Activated CD4-positive, alpha-beta T cell treated with anti-CD3 and anti-CD28 coated beads, Interleukin-2, amount 50 U/mL, for 16 hours (primary cell): Measurements from ENCODE around the gene CYB561.

Experiments used
- DNase-seq: peaks from one replicate; pipeline ENCODE4 v3.0.0-alpha.2; 2020

CYB561 gene, protein sequence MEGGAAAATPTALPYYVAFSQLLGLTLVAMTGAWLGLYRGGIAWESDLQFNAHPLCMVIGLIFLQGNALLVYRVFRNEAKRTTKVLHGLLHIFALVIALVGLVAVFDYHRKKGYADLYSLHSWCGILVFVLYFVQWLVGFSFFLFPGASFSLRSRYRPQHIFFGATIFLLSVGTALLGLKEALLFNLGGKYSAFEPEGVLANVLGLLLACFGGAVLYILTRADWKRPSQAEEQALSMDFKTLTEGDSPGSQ

DNA sequence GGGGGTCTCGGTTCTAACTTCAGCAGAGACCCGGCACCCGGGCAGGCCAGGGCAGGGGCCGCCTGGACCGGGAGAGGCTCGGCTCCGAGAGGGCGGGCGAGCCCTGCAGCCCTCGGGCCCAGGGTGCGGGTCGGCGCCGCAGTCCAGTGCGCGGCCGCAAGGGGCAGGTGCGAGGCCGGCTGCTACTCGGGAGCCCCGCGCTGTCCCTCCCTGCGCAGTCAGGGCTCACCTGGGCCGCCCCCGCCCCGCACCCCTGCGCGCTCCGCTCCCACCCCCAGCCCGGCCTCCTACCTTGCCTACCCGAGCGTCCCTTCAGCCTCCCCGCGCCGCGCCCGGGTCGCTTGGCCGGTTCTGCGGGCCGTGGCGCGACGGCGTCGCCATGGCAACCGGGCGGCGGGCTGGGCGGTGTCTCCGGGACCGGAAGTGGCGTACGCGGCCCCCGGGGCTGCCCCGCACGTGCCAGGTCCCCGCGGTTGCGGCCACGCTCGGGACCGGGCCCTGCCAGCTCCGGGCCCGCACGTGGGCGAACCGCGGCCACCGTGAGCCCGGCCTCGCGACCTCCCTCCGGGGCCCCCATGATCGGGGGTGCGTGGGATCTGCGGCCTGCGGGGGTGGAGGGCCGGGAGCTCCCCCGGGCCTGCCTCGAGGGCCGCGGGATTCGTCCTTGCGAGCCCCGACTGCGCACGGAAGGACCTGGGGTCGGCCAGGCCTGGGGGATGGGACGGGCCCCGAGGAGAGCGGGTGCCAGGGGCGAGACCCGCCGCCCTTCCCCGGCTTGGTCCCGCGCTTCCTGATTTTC lies at the start of gene CYB561:
TSS of gene CYB561 (minus strand) at position 353 of the 799 bp plus-strand sequence. CDS start 8,759 bp downstream, outside the sequence.
- peak; percentile 59 for DNase-seq

DNA sequence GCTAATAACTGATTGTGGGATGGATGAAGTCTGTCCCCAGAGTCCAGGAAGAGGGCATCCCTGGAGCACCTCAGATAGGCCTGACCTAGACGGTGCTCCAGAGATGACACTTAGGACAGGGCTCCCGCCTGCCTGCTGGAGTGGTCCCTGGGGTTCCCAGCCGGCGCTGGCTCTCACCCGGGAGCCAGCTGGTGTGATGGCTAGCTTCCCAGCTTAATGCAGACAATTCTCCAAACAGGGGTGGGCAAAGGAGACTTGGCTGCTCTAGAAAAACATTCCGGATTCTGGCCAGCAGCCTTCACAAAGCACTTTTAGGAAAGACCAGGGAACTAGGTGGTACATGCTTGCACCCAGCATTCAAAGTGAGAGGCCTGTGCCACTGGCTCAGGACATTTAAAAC lies 49.4 kb upstream of the CYB561 start:
- no peak for DNase-seq

DNA sequence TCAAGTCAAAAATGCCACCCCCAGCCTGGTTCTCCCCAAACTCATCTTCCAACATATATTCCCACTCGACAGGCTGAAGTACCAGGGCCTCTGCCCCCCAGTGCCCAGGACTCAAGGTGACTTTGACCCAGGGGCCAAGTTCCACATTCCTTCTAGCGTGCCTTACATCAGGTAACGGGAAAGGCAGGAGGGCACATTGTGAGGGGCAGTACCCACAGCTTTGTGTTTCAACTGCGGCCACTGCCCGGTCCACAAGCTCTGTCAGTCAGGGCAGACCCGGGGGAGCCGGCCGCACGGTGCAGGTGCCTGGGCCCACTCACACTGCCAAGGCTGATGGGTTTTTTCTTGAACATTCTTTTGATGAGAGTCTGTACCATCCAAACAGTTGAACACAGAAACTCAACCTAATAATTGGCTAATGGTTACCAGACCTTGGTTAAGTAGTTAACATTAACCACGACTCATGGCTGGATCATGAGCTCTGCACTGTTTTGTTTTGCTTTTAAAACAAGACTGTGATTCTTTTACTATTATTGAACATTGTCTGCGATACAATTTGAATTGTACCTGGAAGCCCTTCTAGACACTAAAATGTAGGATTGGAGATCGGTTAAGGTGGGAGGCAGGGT lies 48.3 kb upstream of the CYB561 start:
- no peak for DNase-seq

DNA sequence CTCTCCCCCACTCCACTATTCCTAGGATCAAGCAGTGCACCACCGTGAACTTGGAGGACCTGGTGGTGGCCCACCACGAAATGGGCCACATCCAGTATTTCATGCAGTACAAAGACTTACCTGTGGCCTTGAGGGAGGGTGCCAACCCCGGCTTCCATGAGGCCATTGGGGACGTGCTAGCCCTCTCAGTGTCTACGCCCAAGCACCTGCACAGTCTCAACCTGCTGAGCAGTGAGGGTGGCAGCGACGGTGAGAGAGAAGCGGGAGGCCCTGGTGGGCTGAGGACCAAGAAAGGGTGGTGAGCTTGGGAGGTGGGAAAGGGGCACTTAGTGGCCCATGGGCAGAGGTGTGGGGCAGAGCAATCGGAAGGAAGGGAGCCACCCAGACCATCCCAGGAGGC lies 47.3 kb upstream of the CYB561 start:
- no peak for DNase-seq

DNA sequence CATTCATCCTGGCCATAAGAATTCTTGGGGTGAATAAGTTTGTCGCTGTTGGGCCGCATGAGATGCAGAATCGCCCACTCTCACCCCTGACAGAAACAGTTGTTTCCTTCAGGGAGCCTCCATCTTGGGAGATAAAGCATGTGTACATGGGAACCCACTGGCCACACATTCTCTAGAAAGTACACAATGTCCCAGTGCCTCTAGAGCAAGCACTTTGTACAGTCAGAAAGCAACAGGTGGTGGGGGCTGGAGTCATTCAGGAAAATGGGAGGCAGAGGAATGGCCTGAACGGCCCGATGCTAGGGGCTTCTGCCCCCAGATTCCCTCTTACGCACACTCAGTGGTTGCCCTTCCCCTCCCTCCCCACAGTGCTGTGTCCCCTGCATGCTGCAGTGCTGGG lies 46.8 kb upstream of the CYB561 start:
- no peak for DNase-seq

DNA sequence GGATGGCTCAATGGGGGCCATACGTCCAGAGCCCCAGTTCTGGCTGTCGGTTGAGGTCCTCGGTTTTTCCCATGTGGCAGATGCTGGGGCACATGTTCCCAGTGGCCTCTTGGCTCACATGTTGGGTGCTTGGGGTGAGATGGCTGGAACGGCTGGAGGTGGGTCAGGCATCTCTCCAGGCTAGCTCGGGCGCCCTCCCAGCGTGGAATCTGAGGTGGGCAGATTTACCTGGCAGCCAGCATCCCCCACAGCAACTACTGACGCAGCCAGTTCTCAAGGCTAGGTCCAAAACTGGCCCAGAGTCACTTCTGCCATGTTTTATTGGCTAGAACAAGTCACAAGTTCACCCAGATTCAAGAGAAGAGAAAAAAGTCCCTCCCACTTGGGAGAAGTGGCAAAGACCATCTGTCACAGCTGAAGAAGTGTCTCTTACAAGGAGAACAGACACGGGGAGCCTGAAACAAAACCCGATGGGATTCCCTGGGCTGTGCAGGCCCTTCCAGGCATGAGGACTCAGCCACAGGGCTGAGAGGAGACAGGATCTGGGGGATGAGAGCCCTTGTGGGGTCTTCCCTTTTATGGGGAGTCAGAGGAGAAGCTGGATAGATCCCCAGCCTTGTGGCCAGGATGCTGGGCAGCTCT lies 46.0 kb upstream of the CYB561 start:
- no peak for DNase-seq

DNA sequence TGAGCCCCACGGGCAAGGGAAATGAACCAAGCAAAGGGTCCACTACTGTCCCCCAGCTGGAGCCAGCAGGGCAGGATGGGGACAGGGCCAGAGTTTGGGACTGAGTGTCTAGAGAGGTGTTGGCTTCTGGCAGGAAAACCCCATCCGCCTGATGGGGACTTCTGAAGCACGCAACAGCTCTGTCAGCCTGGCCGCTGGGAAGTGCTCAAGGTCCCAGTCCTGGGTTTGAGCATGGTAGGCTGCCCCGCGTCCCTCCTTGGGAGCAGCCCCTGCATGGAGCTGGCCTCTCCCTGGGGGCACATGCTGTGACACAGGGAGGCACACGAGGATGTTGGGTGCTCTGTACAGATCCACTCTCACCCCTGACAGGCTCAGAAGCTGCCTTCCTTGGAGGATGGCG lies 45.3 kb upstream of the CYB561 start:
- no peak for DNase-seq

DNA sequence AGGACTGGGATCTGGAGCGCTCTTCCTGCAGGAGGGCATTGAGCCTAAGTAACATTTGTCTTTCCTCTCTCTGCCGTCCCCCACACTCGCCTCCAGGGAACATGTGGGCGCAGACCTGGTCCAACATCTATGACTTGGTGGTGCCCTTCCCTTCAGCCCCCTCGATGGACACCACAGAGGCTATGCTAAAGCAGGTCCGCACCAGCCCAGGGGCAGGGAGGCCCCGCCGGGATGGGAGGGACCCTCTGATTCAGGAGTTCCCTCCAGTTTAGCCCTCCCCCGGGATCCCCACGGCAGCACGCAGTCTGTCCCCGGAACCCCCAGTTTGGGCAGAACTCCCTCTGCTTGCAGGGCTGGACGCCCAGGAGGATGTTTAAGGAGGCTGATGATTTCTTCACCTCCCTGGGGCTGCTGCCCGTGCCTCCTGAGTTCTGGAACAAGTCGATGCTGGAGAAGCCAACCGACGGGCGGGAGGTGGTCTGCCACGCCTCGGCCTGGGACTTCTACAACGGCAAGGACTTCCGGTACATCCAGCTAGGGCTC lies 44.8 kb upstream of the CYB561 start:
- DNase-seq = no peak

DNA sequence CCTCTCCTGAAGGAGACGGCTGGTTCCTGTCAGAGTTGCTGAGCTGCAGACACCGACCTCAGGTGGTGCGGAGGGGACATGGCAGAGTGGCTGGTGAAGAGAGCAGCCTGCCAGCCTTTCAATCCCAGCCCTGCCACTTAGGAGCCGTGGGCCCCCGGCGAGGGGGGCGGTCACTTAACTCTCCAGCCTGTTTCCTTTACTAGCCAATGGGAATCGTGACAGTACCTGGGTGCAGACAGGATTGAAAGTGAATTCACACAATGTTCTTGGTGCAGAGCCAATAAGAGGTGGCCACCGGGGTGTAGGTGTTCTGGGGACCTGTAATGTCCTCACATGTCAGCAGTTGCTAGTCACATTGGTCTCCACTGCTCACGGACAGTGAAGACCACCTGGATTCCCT lies 44.2 kb upstream of the CYB561 start:
- DNase-seq = no peak

DNA sequence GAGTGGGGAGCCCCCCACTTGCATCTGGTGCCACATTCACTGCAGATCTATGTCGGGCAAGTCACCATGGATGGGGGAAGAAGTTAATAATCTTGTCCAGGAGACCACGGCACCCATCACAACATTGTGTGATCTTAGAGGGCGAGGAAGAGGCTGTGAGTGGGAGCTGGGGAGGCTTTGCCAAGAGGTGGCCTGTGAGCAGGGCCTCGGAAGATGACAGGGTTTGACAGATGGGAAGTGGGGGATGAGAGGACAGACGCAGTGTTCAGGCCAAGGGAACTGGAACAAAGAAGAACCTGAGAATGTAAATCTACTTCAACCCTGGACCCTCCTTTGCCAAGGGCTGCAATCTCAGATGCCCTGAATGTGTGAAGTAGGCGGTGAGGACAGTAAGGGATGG lies 43.2 kb upstream of the CYB561 start:
- DNase-seq = no peak

DNA sequence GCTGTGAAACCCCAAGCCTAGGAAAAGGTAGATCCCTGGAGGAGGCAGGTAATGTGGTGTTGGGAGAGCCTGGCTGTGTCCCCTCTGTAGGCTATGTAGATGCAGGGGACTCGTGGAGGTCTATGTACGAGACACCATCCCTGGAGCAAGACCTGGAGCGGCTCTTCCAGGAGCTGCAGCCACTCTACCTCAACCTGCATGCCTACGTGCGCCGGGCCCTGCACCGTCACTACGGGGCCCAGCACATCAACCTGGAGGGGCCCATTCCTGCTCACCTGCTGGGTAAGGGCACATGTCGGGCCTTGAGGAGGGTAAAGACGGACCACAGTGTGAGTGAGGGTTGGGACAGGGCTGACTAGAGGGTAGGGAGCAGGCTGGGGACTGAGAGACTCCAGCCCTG lies 42.7 kb upstream of the CYB561 start:
- DNase-seq = no peak

DNA sequence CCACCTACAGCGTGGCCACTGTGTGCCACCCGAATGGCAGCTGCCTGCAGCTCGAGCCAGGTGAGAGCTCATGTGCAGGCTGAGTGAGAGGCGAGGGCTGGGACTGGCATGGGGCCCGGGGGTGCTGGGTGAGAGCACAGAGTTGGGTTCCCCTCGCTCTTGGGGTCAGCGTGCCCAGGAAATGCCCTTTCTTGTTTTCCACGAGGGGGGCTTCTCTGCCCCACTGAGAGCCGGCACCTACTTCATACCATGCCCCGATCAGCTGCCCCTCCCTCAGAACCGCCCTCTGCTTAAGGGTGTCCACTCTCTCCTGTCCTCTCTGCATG lies 40.9 kb upstream of the CYB561 start:
- no peak for DNase-seq

DNA sequence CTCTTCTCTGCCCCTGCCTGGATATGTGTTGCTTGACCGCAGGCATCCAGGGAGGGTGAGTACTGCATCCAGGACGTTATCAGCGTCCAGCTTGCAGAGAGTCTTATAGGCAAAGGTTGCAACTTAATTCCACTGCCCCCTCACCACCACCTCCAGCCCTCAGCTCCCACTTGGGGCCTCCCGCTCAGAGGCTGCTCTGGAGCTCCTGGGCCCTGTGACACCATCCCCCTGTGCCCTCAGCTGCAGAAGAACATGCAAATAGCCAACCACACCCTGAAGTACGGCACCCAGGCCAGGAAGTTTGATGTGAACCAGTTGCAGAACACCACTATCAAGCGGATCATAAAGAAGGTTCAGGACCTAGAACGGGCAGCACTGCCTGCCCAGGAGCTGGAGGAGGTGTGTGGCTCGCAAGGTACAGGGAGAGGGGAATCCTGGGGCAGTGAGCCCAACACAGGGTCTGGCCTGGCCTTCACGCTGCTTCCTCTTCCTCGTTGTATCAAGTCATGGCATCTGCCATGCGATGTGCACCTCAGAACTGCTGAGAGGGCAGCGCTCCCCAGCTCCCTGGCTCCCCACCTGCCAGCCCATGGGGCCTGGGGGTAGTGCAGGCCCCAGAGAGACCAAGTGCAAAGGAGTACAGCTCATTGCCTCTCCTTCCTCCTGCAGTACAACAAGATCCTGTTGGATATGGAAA lies 40.4 kb upstream of the CYB561 start:
- no peak for DNase-seq

DNA sequence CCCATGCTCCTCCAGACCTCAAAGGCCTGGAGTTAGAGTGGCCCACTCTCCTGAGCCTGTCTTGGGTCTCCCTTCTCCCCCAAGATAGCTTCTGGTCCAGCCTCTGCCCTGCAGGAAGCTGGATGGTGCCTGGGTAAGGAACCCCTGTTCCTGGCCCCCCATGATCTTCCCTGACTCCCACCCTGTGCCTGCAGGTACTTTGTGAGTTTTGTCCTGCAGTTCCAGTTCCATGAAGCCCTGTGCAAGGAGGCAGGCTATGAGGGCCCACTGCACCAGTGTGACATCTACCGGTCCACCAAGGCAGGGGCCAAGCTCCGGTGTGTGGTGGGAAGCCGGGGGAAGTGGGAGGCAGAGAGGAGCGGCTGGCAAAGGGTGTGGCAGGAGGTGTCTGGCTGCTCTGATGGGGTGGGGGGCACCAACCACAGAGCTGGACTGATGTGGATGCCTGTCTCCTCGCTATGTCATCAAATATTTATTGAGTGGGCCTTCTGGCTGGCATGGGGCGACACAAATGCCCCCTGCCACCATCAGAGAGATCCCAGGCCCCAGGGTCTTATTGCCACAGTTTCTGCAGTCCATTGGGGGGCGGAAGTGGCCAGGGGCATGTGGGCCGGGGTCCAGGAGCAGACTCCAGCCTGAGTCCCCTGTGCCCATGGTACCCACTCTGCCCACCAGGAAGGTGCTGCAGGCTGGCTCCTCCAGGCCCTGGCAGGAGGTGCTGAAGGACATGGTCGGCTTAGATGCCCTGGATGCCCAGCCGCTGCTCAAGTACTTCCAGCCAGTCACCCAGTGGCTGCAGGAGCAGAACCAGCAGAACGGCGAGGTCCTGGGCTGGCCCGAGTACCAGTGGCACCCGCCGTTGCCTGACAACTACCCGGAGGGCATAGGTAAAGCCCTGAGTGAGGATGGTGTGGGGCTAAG lies 37.8 kb upstream of the CYB561 start:
- no peak for DNase-seq

DNA sequence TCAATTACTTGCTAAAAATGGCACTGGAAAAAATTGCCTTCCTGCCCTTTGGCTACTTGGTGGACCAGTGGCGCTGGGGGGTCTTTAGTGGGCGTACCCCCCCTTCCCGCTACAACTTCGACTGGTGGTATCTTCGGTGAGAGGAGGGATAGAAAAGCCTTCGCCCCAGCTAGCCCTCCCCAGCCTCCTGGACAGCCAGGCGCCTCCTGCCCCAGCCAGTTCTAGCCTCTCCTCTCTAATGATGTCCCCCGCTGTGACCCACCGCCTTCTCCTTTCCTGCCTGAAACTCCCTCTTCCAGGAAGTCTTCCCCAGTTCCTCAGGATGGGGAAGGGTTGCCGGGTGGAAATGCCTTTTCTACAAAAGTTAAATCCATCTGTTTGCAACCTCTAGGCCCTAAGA lies 36.9 kb upstream of the CYB561 start:
- no peak for DNase-seq

DNA sequence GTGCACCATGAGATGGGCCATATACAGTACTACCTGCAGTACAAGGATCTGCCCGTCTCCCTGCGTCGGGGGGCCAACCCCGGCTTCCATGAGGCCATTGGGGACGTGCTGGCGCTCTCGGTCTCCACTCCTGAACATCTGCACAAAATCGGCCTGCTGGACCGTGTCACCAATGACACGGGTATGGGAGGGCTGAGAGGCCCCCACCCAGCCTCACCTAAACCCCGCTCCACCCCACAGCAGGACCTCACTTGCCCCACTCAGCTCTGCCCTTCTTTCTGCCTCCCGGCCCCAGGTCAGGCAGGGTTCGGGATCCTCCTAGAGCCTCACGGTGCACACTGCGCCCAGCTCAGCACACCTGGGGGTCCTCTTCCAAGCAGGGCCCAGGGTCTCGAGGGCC lies 36.4 kb upstream of the CYB561 start:
- DNase-seq = no peak

DNA sequence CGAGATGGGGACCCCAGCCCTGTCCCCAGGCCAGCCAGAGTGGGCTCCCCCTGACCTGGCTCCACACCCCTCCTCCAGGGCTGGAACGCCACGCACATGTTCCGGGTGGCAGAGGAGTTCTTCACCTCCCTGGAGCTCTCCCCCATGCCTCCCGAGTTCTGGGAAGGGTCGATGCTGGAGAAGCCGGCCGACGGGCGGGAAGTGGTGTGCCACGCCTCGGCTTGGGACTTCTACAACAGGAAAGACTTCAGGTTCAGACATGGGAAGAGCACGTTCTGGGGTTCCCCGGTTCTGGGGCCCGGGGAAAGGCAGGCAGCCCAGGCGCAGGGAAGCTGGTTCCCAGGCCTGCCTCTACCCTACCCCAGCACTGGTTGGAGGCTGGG lies 35.4 kb upstream of the CYB561 start:
- no peak for DNase-seq

DNA sequence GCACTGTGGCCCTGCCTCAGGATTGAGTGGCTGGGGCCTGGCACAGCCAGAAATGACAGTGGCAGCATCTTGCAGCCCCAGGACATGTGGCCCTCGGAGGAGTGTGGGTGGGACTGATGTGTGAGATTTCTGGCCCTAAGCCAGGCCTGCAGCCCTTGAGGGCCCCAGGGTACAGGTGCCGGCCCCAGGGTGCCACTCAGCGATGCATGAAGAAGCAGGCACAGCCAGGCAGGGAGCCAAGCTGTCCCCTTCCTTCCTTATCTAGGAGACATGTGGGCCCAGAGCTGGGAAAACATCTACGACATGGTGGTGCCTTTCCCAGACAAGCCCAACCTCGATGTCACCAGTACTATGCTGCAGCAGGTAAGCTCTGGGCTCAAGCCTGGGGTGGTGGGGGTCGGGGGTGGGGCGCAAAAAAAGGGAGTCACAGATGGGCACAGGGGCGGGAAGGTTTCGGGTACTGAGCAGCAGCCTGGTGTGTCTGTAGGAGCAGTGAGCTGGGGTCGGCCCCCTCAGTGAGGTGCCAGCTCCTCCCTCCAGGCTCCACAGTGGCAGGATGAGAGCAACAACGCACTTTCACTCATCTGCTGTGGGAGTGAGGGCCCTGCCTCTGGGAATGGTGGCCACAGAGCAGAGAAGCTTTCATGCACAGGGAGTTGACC lies 34.9 kb upstream of the CYB561 start:
- DNase-seq = no peak

DNA sequence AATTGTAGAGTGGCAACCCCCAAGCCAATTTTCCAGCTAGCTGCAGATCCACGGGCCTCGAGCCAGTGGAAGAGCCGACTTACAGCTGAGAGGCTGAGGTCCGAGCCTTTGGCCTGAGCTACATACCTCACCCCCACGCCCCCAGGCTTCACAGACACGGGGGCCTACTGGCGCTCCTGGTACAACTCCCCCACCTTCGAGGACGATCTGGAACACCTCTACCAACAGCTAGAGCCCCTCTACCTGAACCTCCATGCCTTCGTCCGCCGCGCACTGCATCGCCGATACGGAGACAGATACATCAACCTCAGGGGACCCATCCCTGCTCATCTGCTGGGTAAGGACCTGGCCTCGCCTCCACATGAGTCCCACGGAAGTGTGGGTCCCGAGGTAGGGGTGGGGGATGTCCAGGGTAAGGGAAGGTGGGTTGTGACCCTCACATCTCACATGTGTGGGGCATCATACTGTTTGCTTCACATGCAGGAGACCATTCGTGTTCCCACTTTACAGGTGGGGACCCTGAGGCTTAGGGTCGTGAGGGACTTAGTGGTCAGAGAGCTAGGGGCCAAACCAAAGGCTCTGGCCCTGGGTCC lies 34.2 kb upstream of the CYB561 start:
- no peak for DNase-seq

DNA sequence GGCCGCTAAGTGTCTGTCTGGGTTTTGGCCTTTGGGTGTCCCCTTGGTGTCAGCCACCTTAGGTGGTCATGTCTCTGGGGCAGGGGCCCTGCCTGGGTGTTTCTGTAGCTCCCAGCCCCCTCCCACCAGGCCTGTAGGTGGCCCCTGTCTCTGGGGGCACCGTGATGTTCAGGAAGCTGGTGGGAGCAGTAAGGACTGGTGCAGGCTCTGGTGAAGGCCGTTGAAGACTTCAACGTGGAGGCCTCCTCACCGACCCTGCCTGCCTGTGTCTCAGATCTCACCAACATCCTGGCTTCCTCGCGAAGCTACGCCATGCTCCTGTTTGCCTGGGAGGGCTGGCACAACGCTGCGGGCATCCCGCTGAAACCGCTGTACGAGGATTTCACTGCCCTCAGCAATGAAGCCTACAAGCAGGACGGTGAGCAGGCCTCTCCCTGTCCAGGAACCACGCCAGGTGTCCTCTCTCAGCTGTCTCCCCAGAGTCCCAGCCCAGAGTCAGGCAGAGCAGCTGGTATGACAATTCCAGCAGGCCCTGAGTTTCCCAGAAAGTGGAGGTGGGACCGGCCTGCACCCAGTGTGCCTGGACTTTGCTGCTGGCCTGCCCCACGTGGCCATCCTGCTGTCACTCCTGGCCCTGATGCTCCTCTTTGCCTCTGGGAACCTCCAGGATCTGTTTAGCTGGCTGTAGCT lies 33.5 kb upstream of the CYB561 start:
- DNase-seq = no peak
